GM18517 (cell line): ENCODE data around the gene TIMM13.

Experiments used
- ATAC-seq: cut with Tn5 transposase; IDR thresholded peaks from one replicate; pipeline ENCODE4 v1.9.1; 2021; ENCODE audit warnings: mild to moderate bottlenecking, moderate library complexity; ENCODE audit not compliant: unreplicated experiment

The TIMM13 gene

GRCh38 chr19:2387367-2388288 is 39.8 kb downstream of the TIMM13 start:
- no peak for ATAC-seq

DNA sequence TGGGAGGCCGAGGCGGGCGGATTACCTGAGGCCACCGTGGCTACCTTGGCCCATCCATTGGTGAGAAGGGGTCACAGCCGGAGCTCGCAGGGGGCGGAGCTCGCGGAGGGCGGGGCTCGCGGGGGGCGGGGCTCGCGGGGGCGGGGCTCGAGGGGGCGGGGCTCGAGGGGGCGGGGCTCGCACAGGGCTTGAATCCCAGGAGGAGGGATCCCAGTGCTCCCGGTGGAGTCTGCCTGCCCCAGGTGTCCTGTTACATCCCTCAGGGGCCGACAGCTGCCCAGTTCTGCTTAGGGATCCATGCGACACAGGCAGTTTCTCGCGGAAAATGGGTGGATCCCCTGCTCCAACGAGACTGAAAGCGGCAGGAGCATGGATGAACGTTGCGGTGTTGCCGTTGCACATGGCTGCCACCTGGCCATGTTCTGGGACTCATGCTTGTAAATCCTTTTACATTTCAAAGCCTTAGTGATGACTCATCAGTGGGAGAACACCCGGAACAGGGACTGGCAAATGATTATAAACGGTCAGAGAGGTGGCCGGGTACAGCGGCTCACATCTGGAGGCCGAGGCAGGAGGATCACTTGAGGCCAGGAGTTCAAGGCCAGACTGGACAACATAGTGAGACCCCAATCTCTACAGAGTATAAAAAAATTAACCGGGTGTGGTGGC is 42.2 kb downstream of the TIMM13 start:
- no peak for ATAC-seq

DNA sequence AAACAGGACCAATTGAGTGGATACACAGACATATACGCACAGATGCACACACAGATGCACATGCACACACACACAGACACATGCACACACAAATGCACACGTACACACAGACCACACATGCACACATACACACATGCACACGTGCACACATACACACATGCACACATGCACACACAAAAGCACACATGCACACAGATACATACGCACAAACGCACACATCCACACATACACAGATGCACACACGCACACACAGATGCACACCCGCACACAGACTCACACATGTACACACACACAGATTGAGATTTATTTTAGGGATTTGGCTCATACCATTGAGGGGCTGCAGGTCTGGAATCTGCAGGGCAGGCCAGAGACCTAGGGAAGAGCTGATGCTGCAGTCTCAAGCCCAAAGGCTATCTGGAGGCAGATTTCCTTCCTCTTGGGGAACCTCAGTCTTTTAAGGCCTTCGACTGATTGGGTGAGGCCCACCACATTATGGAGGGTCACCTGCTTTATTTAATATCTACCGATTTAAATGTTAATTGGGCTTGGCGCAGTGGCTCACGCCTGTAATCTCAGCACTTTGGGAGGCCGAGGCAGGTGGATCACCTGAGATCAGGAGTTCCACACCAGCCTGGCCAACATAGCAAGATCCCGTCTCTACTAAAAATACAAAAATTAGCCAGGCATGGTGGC is 44.7 kb downstream of the TIMM13 start:
- ATAC-seq = no peak

GRCh38 chr19:2381148-2381820 is 46.1 kb downstream of the TIMM13 start:
- ATAC-seq = no peak

DNA sequence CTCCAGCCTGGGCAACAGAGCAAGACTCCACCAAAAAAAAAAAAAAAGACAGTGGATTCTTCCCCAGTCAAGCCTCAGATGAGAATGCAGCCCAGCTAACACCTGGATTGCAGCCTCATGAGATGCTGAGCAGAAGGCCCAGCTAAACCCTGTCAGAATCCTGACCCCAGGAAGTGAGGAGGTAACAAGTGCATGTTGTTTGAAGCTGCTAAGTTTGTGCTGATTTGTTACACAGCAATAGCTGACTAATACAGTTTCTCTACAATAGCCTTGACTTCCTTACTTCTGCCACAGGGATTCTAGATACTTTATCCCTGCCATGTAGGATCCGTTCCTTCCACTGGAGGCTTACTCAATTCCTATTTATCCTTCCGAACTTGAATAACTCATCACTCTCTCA is 46.8 kb downstream of the TIMM13 start:
- ATAC-seq = no peak

DNA sequence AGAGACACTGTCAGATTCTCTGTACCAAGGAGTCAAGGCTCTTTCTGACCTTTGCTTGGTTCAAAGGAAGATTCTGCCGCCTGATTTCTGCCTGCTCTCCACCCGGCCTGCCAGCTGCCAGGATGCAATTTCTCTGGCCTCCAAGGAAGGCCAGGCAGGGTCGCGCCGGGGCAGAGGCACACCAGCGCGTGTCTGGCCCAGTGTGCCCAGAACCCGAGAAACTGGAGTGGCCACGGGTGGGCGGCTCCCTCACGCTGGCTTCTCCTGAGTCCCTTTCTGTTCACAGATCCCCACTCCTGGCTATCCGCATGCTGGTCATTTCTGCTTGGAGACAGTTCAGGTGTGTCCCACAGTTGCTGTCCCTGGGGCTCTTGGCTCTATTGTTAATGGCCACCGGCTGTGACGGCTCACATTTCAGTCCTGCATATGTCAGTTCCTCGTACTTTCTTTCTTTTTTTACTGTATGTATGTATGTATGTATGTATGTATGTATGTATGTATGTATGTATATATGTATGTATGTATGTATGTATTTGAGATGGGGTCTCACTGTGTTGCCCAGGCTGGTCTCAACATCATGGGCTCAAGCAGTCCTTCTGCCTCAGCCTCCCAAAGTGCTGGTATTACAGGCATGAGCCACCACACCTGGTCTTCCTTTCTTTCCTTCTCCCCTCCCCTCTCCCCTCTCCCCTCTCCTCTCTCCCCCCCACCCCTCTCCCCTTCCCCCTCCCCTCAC is 50.4 kb downstream of the TIMM13 start:
- ATAC-seq = no peak
